Stimulated activated effector memory CD8-positive, alpha-beta T cell treated with anti-CD3 and anti-CD28 coated beads, Interleukin-12 subunit alpha, Interleukin-12 subunit beta, amount 100 ng/mL, for 72 hours (primary cell): Measurements from ENCODE around the gene USP6NL.
A peak's percentile ranks its signal among the peaks of the same experiment; 100 is the strongest.
"Not testable (repeated sequence)": the region's sequence is repeated elsewhere in the genome, so short reads cannot be mapped to it uniquely, and the experiment has no call there.

ENCODE experiments used
- ATAC-seq: fragments of 150-1000 bp; cut with Tn5 transposase; 2 replicates; pipeline ENCODE4 v1.10.0; 2021
- DNase-seq, 2 donors: peaks; one replicate each; pipeline ENCODE4 v3.0.0; 2021 to 2022; ENCODE audit warnings: low spot score in 2 of 2
- H3K27ac Mint-ChIP-seq: one replicate; pipeline ENCODE4 v1.8.0; 2022; ENCODE audit warnings: mild to moderate bottlenecking, mixed read lengths
- H3K36me3 Mint-ChIP-seq: one replicate; pipeline ENCODE4 v1.8.0; 2022; ENCODE audit warnings: mild to moderate bottlenecking, mixed read lengths
- H3K4me1 Mint-ChIP-seq: one replicate; pipeline ENCODE4 v1.8.0; 2022; ENCODE audit warnings: mixed read lengths
- H3K4me3 Mint-ChIP-seq: one replicate; pipeline ENCODE4 v1.8.0; 2022; ENCODE audit warnings: mild to moderate bottlenecking, mixed read lengths
- H3K9me3 Mint-ChIP-seq: one replicate; pipeline ENCODE4 v1.8.0; 2022; ENCODE audit warnings: mixed read lengths

Gene USP6NL

DNA sequence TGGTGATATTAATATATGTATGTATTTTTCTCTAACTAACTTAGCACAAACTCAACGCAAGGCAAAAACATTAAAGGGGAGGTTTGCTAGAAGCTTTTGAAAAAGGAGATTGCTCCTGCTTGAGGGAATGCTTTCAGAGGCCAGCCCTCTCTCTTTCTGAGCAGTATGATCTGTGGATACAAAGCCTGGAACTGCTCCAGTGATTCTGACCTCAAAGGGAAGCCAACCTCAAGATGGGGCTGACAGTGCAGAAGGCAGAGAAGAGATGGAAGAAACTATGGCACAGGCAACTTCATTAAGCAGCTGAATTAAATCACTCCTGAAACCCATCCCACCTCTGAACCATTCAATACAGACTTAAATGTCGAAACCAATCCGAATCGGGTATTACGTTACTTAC, 102.4 kb downstream of the USP6NL start:
- DNase-seq (no peak), ATAC-seq (no peak)
- H3K36me3 Mint-ChIP-seq = no peaks in the 10 kb centered on the region
- no peak overlapping the region for H3K27ac Mint-ChIP-seq
- no peaks in the 10 kb centered on the region for H3K4me1 Mint-ChIP-seq
- no peak overlapping the region for H3K4me3 Mint-ChIP-seq
- no peaks in the 10 kb centered on the region for H3K9me3 Mint-ChIP-seq

DNA sequence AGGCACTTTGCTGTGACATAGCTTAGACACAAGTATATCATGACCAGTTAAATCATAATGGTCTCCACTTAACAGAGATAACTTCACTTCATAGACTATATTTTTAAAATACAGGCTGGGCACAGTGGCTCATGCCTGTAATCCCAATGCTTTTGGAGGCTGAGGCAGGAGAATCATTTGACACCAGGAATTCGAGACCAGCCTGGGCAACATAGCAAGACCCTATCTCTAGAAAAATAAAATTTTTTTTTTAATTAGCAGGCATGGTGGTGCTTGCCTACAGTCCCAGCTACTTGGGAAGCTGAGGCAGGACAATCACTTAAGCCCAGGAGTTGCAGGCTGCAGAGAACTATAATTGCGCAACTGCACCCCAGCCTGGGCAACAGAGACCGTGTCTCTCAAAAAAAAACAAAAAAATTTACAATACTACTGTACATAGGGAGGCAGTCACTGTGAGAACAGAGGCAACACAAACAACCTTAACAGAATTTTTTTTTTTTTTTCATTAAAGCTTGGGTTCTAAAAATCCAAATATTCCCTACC, 105.1 kb downstream of the USP6NL start:
- Mint-ChIP-seq H3K36me3 (no peaks in the 10 kb centered on the region), H3K9me3 (no peaks in the 10 kb centered on the region), H3K4me1 (no peaks in the 10 kb centered on the region), H3K27ac (no peak overlapping the region), H3K4me3 (no peak overlapping the region)
- DNase-seq (no peak), ATAC-seq (no peak)

DNA sequence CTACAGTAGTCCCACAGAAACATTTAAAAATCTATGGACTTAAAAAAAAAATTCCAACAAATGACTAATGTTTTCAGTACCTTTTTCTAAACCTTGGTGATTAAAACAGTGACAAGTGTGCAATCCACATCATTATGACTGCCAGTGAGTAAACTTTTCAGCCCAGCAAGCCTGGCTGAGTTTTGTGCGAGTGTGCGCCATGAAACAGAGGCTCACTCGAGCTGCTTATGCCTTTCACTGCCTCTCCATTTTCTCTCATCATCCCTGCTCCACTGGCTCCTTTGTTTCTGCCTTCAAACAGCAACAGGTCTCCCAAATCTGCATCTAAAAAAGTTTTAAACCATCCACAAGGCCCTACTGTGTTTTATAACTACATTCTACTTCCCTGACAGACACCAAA, 105.8 kb downstream of the USP6NL start:
- Mint-ChIP-seq H3K9me3 (no peaks in the 10 kb centered on the region), H3K4me1 (no peaks in the 10 kb centered on the region), H3K4me3 (no peak overlapping the region), H3K27ac (no peak overlapping the region), H3K36me3 (no peaks in the 10 kb centered on the region)
- ATAC-seq (peak; percentile 86), DNase-seq (no peak)

DNA sequence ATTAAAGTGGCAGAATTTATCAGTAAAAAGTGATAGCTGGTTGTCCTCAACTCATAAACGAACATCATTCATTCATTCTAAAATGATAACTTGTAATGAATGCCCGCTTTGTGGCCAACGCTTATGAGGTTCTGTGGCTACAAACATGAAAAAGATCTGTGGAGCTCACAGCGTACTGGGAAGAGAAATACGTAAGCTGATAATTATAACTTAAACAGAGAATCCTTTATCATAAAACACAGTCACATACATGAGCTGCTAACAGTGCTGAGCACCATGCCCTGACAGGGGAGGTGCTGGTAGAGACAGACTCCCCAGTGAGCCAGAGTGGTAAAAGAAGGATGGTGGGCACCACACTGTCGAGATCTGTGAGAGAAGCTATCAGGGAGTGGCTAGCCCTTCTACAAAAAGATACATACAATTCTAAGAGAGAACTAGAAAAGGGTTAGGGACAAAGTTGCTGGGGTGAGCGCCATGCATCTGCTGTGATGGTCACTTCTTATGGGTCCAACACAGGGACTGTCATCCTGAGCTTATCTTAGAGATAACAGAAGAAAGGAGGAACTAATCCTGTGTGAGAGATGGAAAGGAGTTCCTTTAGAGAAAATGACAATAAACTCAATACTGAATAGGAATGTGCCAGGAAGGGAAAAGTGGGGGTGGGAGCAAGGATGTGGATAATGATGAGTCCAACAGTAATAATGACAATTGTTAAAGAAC, 106.7 kb downstream of the USP6NL start:
- no peak overlapping the region for H3K4me3 Mint-ChIP-seq
- no peak for DNase-seq
- H3K4me1 Mint-ChIP-seq = no peaks in the 10 kb centered on the region

DNA sequence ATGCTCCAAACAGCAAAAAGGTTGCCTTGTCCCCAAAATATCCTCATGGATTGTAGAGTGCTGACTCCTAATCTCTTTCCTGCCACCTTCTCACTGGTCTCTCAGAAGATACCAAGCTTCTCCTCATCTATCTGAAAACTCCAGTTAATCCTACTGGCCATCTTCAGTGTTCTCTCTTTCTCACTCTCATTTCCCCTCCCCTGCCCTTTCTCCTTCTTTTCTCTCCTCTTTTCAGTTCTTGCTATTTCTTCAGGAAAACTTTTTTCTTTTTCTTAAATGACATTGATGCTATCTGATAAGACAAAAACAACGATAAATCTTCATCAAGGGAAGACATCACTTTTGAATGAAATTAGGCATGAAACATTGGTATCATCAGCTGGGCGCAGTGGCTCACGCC, 109.8 kb downstream of the USP6NL start:
- H3K4me1 Mint-ChIP-seq = no peaks in the 10 kb centered on the region
- no peak for DNase-seq
- no peaks in the 10 kb centered on the region for H3K36me3 Mint-ChIP-seq
- H3K4me3 Mint-ChIP-seq = no peak overlapping the region
- H3K9me3 Mint-ChIP-seq = no peaks in the 10 kb centered on the region
- no peak for ATAC-seq
- H3K27ac Mint-ChIP-seq = no peak overlapping the region

More for the DNA sequence above, 106.7 kb downstream of the USP6NL start:
- Mint-ChIP-seq H3K27ac (no peak overlapping the region), H3K36me3 (no peaks in the 10 kb centered on the region), H3K9me3 (no peaks in the 10 kb centered on the region)
- ATAC-seq = no peak

DNA sequence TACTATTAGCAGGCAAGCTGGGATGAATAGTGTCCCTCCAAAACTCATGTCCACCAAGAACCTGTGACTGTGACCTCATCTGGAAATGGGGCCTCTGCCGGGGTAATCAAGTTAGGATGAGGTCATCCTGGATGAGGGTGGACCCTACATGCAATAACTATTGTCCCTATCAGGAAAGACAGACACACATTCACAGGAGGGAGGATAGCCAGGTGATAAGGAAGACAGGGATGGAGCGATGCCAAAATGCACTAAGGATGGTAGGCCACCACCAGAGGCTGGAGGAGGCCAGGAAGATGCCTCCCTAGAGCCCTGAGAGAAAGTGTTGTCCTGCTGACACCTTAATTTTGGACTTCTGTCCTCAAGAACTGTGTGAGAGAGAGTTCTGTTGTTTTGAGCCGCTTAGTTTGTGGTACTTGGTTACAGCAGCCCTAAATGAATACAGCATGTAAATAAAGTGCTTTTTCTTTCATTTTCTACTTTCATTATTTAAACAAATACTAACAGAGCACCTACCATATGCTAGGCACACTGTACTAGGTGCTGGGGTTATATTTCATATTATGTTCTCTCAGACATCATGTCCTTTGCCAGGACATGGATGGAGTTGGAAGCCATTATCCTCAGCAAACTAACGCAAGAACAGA, 111.9 kb downstream of the USP6NL start:
- no peak for DNase-seq
- Mint-ChIP-seq H3K36me3 (no peaks in the 10 kb centered on the region), H3K9me3 (no peaks in the 10 kb centered on the region), H3K4me3 (no peak overlapping the region), H3K27ac (no peak overlapping the region), H3K4me1 (no peaks in the 10 kb centered on the region)
- no peak for ATAC-seq

DNA sequence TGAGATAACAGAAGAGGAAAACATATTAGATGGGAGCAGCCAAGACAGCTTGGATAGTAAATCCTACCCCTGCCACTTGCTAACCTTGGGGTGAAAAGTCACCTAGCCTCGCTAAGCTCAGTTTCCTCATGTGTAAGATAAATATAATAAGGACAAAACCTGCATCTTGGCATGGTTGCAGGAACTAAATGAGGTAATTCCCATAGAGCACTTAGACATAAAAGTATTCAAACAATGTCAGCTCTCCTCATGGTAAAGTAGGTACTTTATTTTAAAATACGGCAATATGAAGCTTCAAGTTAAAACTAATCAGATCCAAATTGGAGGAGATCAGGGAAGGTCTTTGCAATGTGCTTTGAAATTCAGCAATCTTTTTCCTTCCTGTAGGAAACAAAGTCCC, 113.1 kb downstream of the USP6NL start:
- Mint-ChIP-seq H3K4me3 (no peak overlapping the region), H3K36me3 (no peaks in the 10 kb centered on the region), H3K9me3 (no peaks in the 10 kb centered on the region), H3K27ac (no peak overlapping the region), H3K4me1 (no peaks in the 10 kb centered on the region)
- ATAC-seq = no peak
- no peak for DNase-seq

DNA sequence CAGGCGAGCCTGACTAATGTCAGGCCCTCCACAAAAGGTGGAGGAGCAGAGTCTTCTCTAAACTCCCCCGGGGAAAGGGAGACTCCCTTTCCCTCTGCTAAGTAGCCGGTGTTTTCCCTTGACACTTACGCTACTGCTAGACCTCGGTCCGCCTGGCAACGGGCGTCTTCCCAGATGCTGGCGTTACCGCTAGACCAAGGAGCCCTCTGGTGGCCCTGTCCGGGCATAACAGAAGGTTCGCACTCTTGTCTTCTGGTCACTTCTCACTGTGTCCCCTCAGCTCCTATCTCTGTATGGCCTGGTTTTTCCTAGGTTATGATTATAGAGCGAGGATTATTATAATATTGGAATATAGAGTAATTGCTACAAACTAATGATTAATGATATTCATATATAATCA, 116.5 kb downstream of the USP6NL start:
- not testable (repeated sequence) for H3K4me1 Mint-ChIP-seq, DNase-seq, H3K27ac Mint-ChIP-seq, H3K9me3 Mint-ChIP-seq, H3K4me3 Mint-ChIP-seq, ATAC-seq, H3K36me3 Mint-ChIP-seq

DNA sequence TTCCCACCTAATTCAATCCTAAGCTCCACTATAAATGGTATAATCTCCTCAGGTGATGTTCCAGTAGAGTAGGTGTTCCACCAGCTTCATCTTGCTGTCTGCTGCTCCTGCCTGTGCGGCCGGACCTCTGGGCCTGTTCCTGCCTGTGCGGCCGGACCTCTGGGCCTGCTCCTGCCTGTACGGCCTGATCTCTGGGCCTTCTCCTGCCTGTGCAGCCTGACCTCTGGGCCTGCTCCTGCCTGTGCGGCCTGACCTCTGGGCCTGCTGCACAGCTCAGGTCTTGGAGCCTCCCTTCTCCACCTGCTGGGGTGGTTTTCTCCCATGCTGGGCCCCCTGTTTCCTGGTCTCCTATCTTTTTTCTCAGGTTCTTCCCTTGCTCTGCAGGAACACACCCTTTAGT, 117.8 kb downstream of the USP6NL start:
- H3K4me3 Mint-ChIP-seq = no peak overlapping the region
- ATAC-seq = no peak

DNA sequence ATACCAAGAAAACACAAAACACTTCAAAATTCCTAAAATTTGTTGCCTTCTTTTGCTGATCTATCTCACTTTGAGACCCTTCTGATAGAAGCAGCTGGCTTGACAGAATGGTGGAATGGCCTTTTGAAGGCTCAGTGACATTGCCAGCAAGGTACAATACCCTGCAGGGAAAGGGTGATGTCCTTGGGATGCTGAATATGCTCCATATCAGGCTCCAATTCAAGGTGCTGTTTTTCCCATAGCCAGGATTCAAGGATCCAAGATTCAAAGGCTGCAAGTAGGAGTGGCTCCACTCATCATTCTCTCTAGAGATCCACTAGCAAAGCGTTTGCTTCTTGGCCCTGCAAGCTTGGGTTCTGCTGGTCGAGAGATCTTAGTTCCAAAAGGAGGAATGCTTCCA, 120.4 kb downstream of the USP6NL start:
- H3K4me1 Mint-ChIP-seq = no peaks in the 10 kb centered on the region
- no peak overlapping the region for H3K4me3 Mint-ChIP-seq
- no peaks in the 10 kb centered on the region for H3K9me3 Mint-ChIP-seq
- DNase-seq (no peak), ATAC-seq (no peak)
- no peak overlapping the region for H3K27ac Mint-ChIP-seq
- H3K36me3 Mint-ChIP-seq = no peaks in the 10 kb centered on the region

More for the DNA sequence above, 117.8 kb downstream of the USP6NL start:
- no peak for DNase-seq
- H3K36me3 Mint-ChIP-seq = no peaks in the 10 kb centered on the region
- no peak overlapping the region for H3K27ac Mint-ChIP-seq
- no peaks in the 10 kb centered on the region for H3K4me1 Mint-ChIP-seq
- no peaks in the 10 kb centered on the region for H3K9me3 Mint-ChIP-seq

DNA sequence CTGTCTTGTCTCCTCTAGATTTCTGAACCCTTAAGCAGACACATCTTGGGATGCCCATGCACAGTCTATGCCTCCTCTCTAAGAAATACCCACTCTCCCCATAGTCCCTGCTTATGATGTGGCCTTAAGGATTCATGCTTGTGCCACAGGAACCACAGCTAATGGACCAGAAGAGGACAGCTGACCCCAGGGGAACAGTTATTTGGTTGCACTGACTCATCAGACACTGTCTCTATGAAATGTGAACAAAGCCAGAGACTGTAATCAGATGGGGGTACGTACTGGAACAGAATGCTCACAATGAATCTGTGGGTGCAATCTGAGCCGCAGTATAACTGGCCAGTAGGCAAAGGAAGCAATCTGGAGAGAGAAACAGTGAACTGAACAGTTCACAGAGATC, 121.9 kb downstream of the USP6NL start:
- Mint-ChIP-seq H3K9me3 (no peaks in the 10 kb centered on the region), H3K36me3 (no peaks in the 10 kb centered on the region), H3K4me3 (no peak overlapping the region), H3K4me1 (no peaks in the 10 kb centered on the region), H3K27ac (no peak overlapping the region)
- ATAC-seq = no peak
- no peak for DNase-seq

DNA sequence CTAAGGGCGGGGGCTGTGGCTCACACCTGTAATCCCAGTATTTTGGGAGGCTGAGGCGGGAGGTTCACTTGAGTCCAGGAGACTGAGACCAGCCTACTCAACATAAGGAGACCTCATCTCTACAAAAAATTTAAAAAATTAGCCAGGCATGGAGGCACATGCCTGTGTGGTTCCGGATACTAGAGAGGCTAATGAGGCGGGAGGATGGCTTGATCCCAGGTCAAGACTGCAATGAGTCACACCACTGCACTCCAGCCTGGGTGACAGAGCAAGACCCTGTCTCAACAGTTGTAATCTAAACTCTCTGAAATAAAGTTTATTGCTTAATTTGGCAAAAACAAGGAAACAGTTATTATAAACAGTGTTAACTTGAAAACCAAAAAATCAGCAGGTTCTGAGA, 123.3 kb downstream of the USP6NL start:
- Mint-ChIP-seq H3K9me3 (no peaks in the 10 kb centered on the region), H3K4me3 (no peak overlapping the region), H3K4me1 (no peaks in the 10 kb centered on the region), H3K27ac (no peak overlapping the region), H3K36me3 (no peaks in the 10 kb centered on the region)
- DNase-seq (no peak), ATAC-seq (no peak)

DNA sequence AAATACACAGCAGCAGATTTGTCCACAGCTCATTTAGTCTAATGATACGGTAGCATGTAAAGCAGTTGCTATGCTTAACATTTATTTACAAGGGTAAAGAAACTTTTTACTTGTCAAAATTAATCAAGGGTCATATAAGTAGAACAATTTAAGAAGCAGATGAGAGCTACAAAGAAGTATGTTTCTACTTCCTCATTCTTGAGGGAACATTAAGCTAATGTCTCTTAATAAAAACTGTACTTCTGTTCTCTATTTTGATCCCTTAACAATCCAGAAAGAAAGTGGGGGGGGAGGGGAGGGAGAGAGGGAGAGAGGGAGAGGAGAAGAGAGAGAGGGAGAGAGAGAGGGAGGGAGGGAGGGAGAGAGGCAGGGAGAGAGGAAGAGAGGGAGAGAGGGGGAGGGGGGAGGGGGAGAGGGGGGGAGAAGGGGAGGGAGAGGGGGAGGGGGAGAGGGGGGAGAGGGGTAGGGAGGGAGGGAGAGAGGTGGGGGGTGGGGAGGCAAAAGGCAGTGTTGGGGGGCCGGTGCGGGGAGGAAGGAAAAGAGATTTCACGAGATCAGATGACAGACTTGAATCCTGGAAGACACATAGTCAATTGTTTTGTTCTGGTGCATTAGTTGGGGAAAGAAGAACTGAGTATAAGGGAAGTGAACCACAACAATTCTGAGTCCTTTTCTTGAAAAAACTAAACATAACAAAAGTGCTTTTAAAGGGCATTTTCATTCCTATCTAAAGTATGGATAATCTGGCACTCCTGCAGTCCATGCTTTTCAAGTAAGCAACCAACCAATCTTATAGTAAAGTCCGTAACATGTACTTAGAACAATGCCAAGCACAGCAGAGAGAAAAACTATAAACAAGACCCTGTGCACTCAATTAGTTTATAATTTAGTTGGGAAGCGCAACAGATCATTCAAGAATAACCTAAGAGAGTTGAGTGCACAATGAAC, 128.0 kb downstream of the USP6NL start:
- Mint-ChIP-seq H3K27ac (no peak overlapping the region), H3K4me3 (no peak overlapping the region), H3K36me3 (no peaks in the 10 kb centered on the region), H3K9me3 (no peaks in the 10 kb centered on the region), H3K4me1 (peaks cover 14% of the 10 kb centered on the region)
- DNase-seq = no peak
- ATAC-seq = no peak

DNA sequence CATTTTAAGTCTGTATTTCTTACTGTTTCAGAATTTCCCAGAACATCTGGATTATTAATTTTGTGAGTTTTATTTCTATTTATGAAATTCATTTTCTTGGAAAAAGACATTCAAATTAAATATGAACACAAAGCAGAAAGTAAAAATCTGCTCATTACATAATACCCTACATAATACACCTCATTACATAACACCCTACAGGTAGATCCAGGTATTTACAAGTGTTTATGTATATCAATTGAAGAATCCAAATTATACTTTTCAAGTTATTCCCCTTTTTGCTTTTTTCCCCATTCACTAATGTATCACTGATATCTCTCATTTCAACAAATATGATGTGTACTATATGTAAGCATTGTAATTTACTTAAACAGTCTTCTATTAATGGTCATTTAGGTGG, 129.1 kb downstream of the USP6NL start:
- H3K9me3 Mint-ChIP-seq = no peaks in the 10 kb centered on the region
- ATAC-seq (no peak), DNase-seq (no peak)
- peaks cover 14% of the 10 kb centered on the region for H3K4me1 Mint-ChIP-seq
- no peaks in the 10 kb centered on the region for H3K36me3 Mint-ChIP-seq
- H3K4me3 Mint-ChIP-seq = no peak overlapping the region
- H3K27ac Mint-ChIP-seq = no peak overlapping the region

DNA sequence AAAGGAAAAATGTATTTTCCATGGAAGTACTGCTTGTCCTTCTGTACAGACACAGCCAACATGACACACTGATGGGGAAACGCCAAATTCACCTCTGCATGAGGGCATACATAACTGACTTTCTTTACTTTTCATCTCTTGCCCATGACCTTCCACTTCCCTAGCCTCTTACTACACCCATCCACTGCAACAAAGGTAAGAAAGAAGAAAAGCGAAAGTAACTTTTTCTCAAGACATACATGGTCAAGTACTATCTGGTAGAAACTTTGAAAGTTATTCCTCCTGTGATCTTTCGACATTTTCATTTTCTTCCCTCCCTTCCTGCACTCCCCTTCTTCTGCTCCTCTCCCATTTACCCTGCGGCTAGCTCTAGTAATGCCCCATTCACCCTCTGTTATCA, 130.8 kb downstream of the USP6NL start:
- H3K27ac Mint-ChIP-seq = peak overlapping the region; percentile 11
- DNase-seq = no peak
- H3K4me1 Mint-ChIP-seq = peaks cover 14% of the 10 kb centered on the region
- H3K36me3 Mint-ChIP-seq = no peaks in the 10 kb centered on the region
- no peak for ATAC-seq
- no peaks in the 10 kb centered on the region for H3K9me3 Mint-ChIP-seq
- no peak overlapping the region for H3K4me3 Mint-ChIP-seq
